G401 (cell line): Measurements from ENCODE around the gene SMARCD2. TPM values are rescaled to one million over a fixed set of nuclear protein-coding genes. Genes with fewer than 3 reads are reported as not detected.
"Not testable (repeated sequence)": the region's sequence is repeated elsewhere in the genome, so short reads cannot be mapped to it uniquely, and the experiment has no call there.

Source experiments
- DNase-seq: peaks from one replicate; pipeline ENCODE4 v3.0.0-alpha.2; 2015; ENCODE audit warnings: low spot score
- in situ Hi-C: cut with HindIII; loops from 2 replicates; pipeline ENCODE4 v1.10.0; 2016; ENCODE audit warnings: low sequenced_read_pairs, mixed read lengths
- total RNA-seq: library from RNA; depleted of rRNA; stranded (reverse); fragments of >200 nt; shearing (Covaris generic); gene quantifications from 2 replicates; pipeline ENCODE4 v1.2.3, GENCODE V29; 2014; rRNA removed

Gene SMARCD2
- total RNA-seq: 128 and 144 TPM in 2 replicates

DNA sequence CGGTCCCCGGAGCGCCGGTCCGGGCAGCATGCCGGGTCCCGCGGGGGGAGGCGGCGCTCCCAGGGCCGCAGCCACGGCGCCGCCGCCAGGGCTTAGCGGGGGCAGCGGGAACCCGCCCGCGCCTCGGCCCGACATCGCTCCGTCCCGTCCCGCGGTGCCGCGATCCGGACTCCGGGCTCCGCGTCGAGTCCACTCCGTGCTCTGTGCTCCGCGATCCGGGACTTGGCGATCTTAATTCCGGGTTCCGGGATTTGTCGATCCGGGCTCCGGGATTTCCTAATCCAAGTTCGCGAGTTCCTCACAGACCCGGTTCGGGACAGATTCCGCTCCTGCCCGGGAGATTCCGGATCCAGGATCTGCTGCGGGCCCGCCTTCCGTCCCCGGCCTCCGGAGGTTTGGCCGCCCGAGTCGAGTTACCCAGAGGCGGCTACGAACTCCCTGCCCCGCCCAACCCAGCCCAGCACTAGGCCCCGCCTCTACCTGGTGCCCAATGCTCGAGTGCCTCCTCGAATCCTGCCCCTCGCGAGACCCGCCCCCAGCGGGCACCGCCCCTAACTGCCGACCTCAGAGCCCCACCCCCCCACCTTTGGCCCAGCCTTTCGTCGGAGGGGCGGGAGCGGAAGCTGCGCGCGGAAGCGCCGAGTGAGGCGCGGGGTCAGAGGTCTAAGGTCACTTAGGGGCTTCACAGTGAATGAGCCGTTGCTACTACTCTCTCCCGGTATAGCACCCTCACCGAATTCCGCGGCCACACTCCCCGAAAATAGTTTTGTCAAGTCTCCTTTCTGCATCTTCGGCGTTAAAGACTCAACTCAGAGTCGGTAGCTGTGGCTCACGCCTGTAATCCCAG is at the start of gene SMARCD2:
SMARCD2 (minus strand) TSS at position 146 of the 847 bp plus-strand sequence; CDS start at position 135, 11 bp downstream.
- in situ Hi-C loops: no loop called here
- peak; percentile 99 for DNase-seq

DNA sequence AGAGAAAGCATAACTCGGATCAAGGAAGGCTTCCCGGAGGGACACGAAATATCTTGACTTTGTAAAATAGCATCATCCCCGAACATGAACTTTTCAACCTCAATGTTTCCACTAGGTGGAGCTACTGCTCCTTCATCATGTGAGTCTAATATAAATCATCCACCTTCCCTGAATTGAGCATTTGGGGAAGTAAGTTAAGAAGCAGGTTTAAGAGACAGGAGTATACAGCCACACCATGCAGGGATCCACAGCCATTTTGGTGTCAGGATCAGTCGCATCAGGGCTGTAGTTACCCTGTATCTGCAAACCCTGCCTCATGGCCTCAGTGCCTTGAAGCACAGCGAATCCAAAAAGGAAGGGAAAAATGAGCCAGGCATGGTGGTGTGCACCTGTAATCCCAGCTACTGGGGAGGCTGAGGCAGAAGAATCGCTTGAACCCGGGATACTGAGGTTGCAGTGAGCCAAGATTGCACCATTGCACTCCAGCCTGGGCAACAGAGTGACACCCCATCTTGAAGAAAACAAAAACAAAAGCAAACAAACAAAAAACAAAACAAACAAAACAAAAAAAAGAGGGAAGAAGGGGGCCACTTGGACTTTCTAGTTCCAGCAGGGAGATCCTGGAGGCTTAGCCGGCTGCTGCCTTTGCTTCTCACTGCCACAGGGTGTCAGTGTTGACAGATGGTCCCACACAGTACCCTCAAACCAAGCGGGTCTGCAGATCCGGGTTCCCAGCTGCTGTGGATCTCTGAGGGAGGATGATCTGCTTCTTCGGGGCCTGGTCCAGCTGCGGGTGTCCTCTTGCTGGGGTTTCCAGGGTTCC is 46.8 kb upstream of the SMARCD2 start:
- in situ Hi-C loops: not testable (repeated sequence)
- peak; percentile 37 for DNase-seq

DNA sequence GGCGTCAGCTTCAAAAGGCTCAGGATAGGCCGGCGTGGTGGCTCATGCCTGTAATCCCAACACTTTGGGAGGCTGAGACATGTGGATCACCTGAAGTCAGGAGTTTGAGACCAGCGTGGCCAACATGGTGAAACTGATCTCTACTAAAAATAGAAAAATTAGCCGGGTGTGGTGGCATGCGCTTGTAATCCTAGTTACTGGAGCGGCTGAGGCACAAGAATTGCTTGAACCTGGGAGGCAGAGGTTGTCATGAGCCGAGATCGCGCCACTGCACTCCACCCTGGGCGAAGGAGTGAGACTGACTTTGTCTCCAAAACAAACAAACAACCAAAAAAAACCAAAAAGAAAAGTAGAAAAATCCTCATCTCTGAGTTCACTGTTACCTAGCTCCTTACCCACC is 42.6 kb upstream of the SMARCD2 start:
- DNase-seq, in situ Hi-C loops: not testable (repeated sequence)

DNA sequence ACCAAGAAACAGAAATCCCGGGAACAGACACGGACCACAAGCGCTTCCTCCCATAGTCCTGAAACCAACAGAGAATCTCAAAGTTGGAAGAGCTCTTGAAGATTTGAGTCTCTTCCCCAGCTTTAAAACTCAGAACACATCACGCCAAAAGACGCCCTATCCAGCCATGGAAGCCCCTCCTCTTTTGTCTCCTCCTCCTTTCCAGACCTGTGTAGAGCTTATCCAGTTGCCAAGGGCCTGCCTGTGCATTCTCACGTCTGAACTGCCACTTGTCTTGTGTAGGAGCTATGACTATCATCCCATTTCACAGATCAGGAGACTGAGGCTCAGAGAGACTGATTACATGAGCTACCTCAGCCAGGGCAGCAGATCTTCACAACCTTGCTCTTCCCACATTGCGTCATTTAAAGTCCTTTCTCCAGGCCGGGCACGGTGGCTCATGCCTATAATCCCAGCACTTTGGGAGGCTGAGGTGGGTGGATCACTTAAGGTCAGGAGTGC is 40.2 kb upstream of the SMARCD2 start:
- DNase-seq, in situ Hi-C loops: not testable (repeated sequence)

DNA sequence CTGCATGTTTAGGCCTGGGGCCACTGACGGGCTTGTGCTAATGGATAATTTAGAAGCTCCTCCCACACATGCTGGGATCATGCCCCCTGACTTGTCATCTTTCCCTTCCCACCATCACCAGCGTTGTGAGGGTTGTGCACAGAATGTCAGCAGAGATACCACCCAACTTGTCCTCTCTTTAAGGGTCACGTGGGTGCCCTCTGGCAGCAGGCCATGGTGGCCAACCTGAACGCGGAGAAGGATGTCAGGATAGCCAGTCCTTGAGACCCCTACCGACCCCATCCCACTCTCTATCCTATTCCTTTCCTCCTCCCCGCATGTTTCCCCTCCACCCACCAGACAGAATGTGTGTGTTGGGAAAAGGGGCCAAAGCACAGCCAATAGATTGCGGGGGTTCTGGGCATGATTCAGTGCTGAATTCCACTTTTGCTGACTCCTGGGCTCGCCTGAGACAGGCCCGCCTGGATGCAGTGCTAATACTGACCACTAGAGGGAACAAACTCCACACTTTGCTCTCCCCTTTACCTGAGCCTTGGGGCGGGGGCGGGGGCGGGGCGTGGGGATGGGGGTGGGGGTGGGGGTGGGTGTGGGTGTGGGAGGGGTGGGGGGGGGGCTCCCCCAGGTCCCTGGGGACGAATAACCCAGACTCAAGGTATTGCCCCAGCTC is 39.6 kb upstream of the SMARCD2 start, which contains the start of gene GH2:
GH2 (minus strand) TSS at position 10 of the 667 bp plus-strand sequence. CDS start 143 bp downstream, outside the sequence.
- in situ Hi-C loops: no loop called here
- DNase-seq: peak; percentile 29

DNA sequence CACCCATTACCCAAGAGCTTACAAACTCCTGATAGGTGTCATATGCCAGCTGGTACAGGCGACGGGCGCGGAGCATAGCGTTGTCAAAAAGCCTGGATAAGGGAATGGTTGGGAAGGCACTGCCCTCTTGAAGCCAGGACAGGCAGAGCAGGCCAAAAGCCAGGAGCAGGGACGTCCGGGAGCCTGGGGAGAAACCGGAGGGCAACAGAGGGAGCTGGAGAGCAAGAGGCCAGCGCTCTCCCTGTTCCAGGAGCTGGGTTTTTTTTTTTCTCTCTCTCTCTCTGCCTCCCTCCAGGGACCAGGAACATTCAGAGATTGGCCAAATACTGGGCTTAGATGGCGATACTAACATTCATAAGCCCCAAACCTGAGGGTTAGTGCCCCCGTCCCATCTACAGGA is 38.9 kb upstream of the SMARCD2 start:
- in situ Hi-C loops, DNase-seq: not testable (repeated sequence)

DNA sequence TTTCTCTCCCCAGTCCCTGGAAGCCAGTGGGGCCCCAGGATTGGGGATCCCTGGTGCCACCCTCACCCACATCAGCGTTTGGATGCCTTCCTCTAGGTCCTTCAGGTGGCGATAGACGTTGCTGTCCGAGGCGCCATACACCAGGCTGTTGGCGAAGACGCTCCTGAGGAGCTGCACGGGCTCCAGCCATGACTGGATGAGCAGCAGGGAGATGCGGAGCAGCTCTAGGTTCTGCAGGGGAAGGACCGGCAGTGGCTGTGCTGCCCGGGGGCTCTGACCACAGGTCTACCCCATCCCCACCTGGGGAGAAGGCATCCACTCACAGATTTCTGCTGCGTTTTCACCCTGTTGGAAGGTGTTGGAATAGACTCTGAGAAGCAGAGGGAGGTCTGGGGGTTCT is 38.2 kb upstream of the SMARCD2 start:
- no peak for DNase-seq
- in situ Hi-C loops: no loop called here

DNA sequence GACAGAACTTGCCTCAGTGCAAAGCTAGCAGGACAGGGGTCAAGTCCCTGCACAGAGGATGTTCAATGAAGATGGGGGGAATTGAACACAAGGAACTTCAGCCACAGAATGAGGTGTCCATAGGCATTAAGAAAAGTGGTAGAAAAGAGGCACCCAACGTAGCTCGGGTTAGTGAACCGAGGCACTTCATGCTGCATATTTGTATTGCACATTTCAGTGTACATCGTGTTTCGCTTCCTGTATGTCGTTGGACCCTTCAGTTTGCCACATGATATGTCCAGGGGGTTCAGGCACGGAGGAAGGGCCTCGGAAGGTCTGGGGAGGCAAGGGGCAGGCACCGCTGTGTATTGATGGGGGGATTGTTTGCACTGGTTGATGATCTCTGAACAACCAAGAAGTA is 35.9 kb upstream of the SMARCD2 start:
- DNase-seq, in situ Hi-C loops: not testable (repeated sequence)

DNA sequence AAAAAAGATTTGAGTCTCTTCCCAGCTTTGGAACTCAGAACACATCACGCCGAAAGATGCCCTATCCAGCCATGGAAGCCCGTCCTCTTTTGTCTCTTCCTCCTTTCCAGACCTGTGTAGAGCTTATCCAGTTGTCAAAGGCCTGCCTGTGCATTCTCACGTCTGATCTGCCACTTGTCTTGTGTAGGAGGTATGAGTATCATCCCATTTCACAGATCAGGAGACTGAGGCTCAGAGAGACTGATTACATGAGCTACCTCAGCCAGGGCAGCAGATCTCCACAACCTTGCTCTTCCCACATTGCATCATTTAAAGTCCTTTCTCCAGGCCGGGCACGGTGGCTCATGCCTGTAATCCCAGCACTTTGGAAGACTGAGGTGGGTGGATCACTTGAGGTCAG is 32.2 kb upstream of the SMARCD2 start:
- in situ Hi-C loops, DNase-seq: not testable (repeated sequence)

DNA sequence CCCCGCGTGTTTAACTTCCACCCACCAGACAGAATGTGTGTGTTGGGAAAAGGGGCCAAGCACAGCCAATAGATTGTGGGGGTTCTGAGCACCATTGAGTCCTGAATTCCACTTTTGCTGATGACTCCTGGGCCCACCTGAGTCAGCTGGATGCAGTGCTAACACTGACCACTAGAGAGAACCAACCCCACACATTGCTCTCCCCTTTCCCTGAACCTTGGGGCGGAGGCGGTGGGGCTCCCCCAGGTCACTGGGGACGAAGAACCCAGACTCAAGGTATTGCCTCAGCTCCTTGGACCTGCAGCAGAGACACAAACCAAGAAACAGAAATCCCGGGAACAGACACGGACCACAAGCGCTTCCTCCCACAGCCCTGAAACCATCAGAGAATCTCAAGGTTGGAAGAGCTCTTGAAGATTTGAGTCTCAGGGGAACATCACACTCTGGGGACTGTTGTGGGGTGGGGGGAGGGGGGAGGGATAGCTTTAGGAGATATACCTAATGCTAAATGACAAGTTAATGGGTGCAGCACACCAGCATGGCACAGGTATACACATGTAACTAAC is 31.7 kb upstream of the SMARCD2 start:
- in situ Hi-C loops, DNase-seq: not testable (repeated sequence)

DNA sequence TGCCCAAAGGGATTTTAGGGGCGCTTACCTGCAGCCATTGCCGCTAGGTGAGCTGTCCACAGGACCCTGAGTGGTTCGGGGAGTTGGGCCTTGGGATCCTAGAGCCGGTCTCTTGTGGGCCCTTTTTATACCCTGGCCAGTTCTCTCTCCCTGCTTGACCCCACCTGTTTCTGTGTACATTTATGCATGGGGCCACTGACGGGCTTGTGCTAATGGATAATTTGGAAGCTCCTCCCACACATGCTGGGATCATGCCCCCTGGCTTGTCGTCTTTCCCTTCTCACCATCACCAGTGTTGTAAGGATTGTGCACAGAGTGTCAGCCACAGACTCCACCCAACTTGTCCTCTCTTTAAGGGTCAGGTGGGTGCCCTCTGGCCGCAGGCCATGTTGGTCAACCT is 31.1 kb upstream of the SMARCD2 start, which contains the start of gene CSH2:
CSH2 (minus strand) TSS at position 101 of the 400 bp plus-strand sequence; CDS start at position 38, 63 bp downstream.
- not testable (repeated sequence) for DNase-seq

DNA sequence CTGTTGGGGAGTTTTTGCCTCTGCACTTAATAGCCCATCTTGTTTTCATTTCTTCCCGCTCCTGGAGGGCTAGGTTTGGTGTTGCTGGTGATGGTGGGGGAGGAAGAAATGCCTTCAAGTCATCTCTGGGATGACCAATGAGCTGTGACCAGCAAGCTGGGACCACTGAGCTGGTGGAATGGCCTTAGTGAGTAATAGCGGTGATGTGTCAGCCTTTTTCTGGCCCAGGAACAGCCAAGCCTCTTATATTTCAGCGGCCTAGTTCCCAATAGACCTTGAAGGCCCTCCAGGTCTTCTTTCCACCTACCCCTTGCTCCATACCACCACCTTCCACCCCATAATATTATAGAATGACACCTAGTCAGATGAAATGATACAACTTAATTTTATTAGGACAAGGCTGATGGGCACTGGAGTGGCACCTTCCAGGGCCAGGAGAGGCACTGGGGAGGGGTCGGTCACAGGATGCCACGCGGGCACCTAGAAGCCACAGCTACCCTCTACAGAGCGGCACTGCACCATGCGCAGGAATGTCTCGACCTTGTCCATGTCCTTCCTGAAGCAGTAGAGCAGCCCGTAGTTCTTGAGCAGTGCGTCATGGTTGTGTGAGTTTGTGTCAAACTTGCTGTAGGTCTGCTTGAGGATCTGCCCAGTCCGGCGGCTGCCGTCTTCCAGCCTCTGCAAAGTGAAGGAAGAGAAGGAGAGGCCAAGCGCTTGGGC is 29.3 kb upstream of the SMARCD2 start:
- in situ Hi-C loops, DNase-seq: not testable (repeated sequence)

More for the DNA sequence above, 31.1 kb upstream of the SMARCD2 start, which contains the start of gene CSH2:
- in situ Hi-C loops: not testable (repeated sequence)

DNA sequence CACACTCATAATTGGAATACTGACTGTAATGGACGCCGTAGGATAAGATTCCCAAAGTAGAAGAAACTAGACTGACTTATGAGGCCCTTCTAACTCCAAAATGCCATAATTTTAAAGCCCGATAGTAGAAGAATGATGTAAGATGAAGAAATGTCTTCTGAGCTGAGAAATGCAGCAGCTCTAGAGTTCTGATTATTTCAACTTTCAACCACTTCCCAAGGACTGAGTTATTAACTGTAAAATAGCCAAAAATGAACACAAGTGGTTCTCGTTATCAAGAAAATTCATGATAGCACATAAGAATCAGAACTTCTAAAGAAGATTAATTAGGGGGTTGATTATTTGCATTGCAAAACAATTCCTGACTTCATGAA is 27.8 kb upstream of the SMARCD2 start:
- in situ Hi-C loops, DNase-seq: not testable (repeated sequence)

DNA sequence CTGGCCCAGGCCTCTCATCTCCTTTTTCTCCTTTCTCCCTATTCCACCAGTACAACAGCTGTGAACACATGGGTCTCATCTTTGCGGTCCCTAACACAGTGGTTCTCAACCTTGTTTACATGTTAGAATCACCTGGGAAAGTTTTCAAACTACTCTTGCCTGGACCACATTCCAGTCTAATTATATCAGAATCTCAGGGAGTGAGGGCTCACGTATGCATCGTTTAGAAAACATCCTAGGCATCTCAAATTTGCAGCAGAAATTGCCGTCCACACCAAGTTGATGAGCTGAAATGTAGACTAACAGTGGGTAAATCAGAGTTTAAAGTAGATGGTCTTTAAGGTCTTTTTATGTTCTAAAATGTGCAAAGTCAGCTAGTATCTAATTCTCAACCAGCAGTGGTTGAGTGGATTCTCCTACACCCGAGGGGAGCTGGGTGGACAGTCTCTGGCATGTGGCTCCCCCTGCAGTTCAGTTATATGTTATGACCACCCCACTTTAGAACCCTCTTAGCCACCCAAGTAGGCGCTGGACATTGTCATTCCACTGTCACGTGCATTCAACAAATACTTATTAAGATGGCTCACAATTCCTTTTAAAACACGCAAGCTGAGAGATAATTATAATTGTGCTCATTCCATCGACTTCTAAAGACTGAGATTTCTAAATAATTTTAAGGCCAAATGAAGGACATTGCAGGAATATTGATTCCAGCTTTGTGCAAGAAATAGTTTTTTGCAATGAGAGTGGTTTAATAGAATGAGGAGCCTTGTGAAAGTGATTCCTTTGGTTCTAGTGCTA is 27.2 kb upstream of the SMARCD2 start:
- in situ Hi-C loops, DNase-seq: not testable (repeated sequence)

DNA sequence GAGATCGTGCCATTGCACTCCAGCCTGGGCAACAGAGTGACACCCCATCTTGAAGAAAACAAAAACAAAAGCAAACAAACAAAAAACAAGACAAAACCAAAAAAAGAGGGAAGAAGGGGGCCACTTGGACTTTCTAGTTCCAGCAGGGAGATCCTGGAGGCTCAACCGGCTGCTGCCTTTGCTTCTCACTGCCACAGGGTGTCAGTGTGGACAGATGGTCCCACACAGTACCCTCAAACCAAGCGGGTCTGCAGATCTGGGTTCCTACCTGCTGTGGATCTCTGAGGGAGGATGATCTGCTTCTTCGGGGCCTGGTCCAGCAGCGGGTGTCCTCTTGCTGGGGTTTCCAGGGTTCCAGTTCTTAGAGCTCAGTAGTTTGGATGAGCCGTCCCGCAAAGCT is 24.1 kb upstream of the SMARCD2 start:
- in situ Hi-C loops, DNase-seq: not testable (repeated sequence)

DNA sequence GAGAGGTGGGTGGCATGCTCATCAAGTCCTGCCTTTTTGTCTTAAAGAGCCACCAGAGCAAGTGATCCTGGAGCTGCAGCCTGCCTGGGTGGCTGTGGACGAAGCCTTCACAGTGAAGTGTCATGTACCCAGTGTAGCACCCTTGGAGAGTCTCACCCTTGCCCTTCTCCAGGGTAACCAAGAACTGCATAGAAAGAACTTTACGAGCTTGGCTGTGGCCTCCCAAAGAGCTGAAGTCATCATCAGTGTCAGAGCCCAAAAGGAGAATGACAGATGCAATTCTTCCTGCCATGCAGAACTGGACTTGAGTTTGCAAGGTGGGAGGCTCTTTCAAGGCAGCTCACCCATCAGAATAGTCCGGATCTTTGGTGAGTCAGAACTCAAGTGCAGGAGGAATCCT is 16.8 kb upstream of the SMARCD2 start:
- in situ Hi-C loops: no loop called here
- DNase-seq: no peak

DNA sequence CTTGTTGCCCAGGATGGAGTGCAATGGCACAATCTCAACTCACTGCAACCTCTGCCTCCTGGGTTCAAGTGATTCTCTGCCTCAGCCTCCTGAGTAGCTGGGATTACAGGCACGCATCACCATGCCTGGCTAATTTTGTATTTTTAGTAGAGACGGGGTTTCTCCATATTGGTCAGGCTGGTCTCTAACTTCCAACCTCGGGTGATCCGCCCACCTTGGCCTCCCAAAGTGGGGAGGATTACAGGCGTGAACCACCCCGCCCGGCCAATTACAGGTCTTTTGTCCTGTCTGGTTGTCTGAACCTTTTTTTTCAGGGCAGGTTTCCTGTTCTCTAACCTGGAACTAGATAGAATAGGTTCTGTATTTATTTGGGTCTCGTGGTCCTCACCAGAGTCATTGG is 13.9 kb upstream of the SMARCD2 start:
- DNase-seq, in situ Hi-C loops: not testable (repeated sequence)
